ENCODE results near the gene MEIOB.
"Not testable (repeated sequence)": the region's sequence is repeated elsewhere in the genome, so short reads cannot be mapped to it uniquely, and the experiment has no call there.

MEIOB gene

GRCh38 chr16:1871974-1872635 lies at the start of gene MEIOB:
Gene MEIOB, minus strand, starts transcription at chr16:1872164. Its CDS starts 3,989 bp downstream, at chr16:1868175.
- DNase-seq (ENCODE audit: low read depth in 2 of 2) = no peak

- DNase-seq (ENCODE audit: low read depth in 2 of 2) = no peak
These were observed 48.8 kb upstream of the MEIOB start for GRCh38 chr16:1920727-1921171.

GRCh38 chr16:1920122-1920521 lies 48.2 kb upstream of the MEIOB start:
- not testable (repeated sequence) for DNase-seq (ENCODE audit: low read depth in 2 of 2)

- no peak for DNase-seq (ENCODE audit: low read depth in 2 of 2)
These were observed 47.5 kb upstream of the MEIOB start for GRCh38 chr16:1919327-1919998.

- no peak for DNase-seq (ENCODE audit: low read depth in 2 of 2)
These were observed 46.7 kb upstream of the MEIOB start, which contains the start of gene HS3ST6 for GRCh38 chr16:1918351-1919326. Gene HS3ST6, minus strand, starts transcription at chr16:1918415. Its CDS starts 92 bp downstream, at chr16:1918323.

- no peak for DNase-seq (ENCODE audit: low read depth in 2 of 2)
These were observed 45.8 kb upstream of the MEIOB start for GRCh38 chr16:1917665-1918350.

- no peak for DNase-seq (ENCODE audit: low read depth in 2 of 2)
These were observed 45.2 kb upstream of the MEIOB start for GRCh38 chr16:1917056-1917664.

- DNase-seq (ENCODE audit: low read depth in 2 of 2) = no peak
These were observed 44.7 kb upstream of the MEIOB start for GRCh38 chr16:1916640-1916990.

GRCh38 chr16:1915732-1916639 lies 44.0 kb upstream of the MEIOB start:
- no peak for DNase-seq (ENCODE audit: low read depth in 2 of 2)

GRCh38 chr16:1914988-1915387 lies 43.0 kb upstream of the MEIOB start:
- DNase-seq (ENCODE audit: low read depth in 2 of 2) = no peak

- no peak for DNase-seq (ENCODE audit: low read depth in 2 of 2)
These were observed 42.2 kb upstream of the MEIOB start for GRCh38 chr16:1914084-1914608.

GRCh38 chr16:1913327-1914083 lies 41.5 kb upstream of the MEIOB start:
- DNase-seq (ENCODE audit: low read depth in 2 of 2) = no peak

GRCh38 chr16:1912215-1912543 lies 40.2 kb upstream of the MEIOB start:
- DNase-seq (ENCODE audit: low read depth in 2 of 2) = no peak

- no peak for DNase-seq (ENCODE audit: low read depth in 2 of 2)
These were observed 39.7 kb upstream of the MEIOB start for GRCh38 chr16:1911467-1912214.

GRCh38 chr16:1909561-1910231 lies 37.7 kb upstream of the MEIOB start:
- no peak for DNase-seq (ENCODE audit: low read depth in 2 of 2)

GRCh38 chr16:1908983-1909382 lies 37.0 kb upstream of the MEIOB start:
- DNase-seq (ENCODE audit: low read depth in 2 of 2) = no peak

- no peak for DNase-seq (ENCODE audit: low read depth in 2 of 2)
These were observed 36.2 kb upstream of the MEIOB start for GRCh38 chr16:1908184-1908583.

Data from fibroblast of skin of left biceps (primary cell).